Muscle layer of colon (tissue), 2 donors: Measurements from ENCODE around the gene ADSS1.
A peak's percentile ranks its signal among the peaks of the same experiment; 100 is the strongest.

Experiments used
- H3K27ac ChIP-seq: one replicate; pipeline ENCODE4 v1.7.0; 2013; ENCODE audit warnings: low read depth, mild to moderate bottlenecking, low read length, moderate library complexity
- H3K27me3 ChIP-seq, 2 donors: one replicate each; pipeline ENCODE4 v1.7.0; 2013; ENCODE audit warnings: low read length in 2 of 2, mild to moderate bottlenecking in 2 of 2; ENCODE audit not compliant: insufficient read depth in 2 of 2, control insufficient read depth in 1 of 2
- H3K36me3 ChIP-seq: one replicate; pipeline ENCODE4 v1.7.0; 2013; ENCODE audit warnings: mild to moderate bottlenecking, low read length; ENCODE audit not compliant: insufficient read depth
- H3K4me1 ChIP-seq: one replicate; pipeline ENCODE4 v1.7.0; 2013; ENCODE audit warnings: mild to moderate bottlenecking, low read length; ENCODE audit not compliant: insufficient read depth
- H3K4me3 ChIP-seq, 2 donors: one replicate each; pipeline ENCODE4 v1.7.0; 2013; ENCODE audit warnings: low read length in 2 of 2, low read depth in 1 of 2, mild to moderate bottlenecking in 1 of 2, moderate library complexity in 1 of 2
- H3K9ac ChIP-seq: one replicate; pipeline ENCODE4 v1.7.0; 2013; ENCODE audit warnings: low read length
- H3K9me3 ChIP-seq: one replicate; pipeline ENCODE4 v1.7.0; 2013; ENCODE audit warnings: mild to moderate bottlenecking, low read length
- donor health status: abdominal sarcoma.
- donor health status: Adenocarcinoma of cecum.

The ADSS1 gene

GRCh38 chr14:104779776-104780512 is 55.9 kb downstream of the ADSS1 start:
- Histone ChIP-seq H3K9me3 (no peaks in the 10 kb centered on the region), H3K27me3 (no peaks in the 10 kb centered on the region), H3K27ac (no peak overlapping the region), H3K36me3 (no peaks in the 10 kb centered on the region), H3K4me3 (no peak overlapping the region), H3K4me1 (no peaks in the 10 kb centered on the region), H3K9ac (no peak overlapping the region)

GRCh38 chr14:104780513-104781030 is 56.5 kb downstream of the ADSS1 start:
- no peaks in the 10 kb centered on the region for H3K9me3 ChIP-seq
- no peak overlapping the region for H3K27ac ChIP-seq
- H3K27me3 ChIP-seq, result no peaks in the 10 kb centered on the region
- H3K4me3 ChIP-seq, result no peak overlapping the region
- H3K36me3 ChIP-seq, result no peaks in the 10 kb centered on the region
- H3K4me1 ChIP-seq, result peaks cover 5% of the 10 kb centered on the region
- no peak overlapping the region for H3K9ac ChIP-seq

DNA sequence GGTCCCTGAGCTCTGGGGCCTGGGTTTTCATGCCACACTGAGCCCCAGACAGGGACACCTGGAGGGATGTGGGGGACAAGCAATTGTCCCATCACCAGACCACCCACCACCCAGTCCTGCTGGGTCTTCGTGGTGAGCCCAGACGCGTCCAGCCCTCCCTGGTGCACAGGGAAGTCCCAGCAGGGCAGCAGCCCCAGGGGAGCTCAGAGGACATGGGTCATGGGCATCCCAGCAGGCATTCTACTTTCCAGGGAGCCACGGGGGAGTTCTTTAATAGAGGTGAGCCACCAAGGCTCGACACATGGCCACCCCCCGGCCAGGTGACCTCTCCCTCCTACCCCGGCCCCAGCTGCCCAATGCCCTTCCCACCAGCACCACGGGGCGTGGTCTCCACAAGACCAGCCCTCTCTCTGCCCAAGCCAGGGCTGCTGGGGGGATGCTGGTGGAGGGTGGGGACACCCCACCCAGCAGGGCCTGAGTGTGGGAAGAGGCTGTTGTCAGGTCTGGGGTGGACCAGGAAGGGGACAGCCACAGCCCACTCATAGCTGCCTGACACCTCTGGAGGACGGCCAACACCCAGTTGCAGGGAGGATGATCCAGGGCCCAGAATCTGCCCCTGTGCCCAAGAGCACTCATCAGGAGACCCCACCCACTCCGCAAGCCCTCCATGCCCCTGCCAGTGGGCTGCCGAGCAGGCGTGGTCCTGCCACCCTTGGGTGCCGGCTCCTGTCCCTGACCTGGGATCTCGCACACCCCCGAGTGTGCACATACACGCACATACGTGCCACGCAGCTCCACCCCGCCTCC is 57.4 kb downstream of the ADSS1 start:
- no peaks in the 10 kb centered on the region for H3K9me3 ChIP-seq
- no peak overlapping the region for H3K9ac ChIP-seq
- no peak overlapping the region for H3K27ac ChIP-seq
- H3K27me3 ChIP-seq, result no peaks in the 10 kb centered on the region
- H3K4me3 ChIP-seq, result no peak overlapping the region
- H3K4me1 ChIP-seq, result peaks cover 7% of the 10 kb centered on the region
- H3K36me3 ChIP-seq, result no peaks in the 10 kb centered on the region

DNA sequence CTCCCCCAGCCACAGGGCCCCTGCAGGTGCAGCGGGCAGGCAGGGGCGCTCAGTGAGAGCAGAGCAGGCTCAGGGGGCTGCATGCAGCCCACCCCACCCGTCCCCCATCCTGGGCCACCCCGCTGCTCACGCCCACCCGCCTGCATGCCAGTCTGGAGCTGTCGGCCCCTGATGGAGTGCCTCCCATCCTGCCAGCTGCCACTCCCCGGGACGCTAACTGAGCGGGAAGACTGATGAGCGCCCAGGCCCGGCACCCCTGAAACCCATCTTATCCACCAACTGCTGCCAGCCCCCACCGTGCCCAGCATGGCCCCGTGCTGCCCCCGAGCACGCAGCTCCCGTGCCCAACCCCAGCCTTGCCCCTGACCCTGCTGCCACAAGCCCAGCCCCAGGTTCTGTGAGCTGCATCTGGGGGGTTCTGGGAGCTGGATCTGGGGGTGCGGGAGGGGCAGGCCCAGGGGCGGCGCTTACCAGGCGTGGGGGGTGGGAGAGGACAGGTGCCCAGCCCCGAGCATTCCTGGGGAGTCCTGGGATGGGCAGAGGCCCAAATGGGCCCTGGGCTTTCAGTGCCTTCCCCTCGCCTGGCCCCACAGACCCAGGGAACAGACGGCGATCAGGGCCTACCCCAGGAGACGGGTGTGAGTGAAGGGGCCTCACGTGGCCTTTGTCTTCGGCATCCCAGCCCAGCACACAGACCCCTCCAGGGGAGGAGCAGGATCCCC is 58.2 kb downstream of the ADSS1 start:
- peaks cover 7% of the 10 kb centered on the region for H3K4me1 ChIP-seq
- no peak overlapping the region for H3K9ac ChIP-seq
- H3K9me3 ChIP-seq, result no peaks in the 10 kb centered on the region
- no peaks in the 10 kb centered on the region for H3K27me3 ChIP-seq
- no peak overlapping the region for H3K27ac ChIP-seq
- no peaks in the 10 kb centered on the region for H3K36me3 ChIP-seq
- H3K4me3 ChIP-seq, result no peak overlapping the region

- Histone ChIP-seq H3K27ac (no peak overlapping the region), H3K9me3 (no peaks in the 10 kb centered on the region), H3K36me3 (no peaks in the 10 kb centered on the region), H3K4me1 (peaks cover 7% of the 10 kb centered on the region), H3K9ac (no peak overlapping the region), H3K4me3 (no peak overlapping the region), H3K27me3 (no peaks in the 10 kb centered on the region)
These were observed 58.7 kb downstream of the ADSS1 start for GRCh38 chr14:104782808-104783139.

GRCh38 chr14:104783484-104784217 is 59.6 kb downstream of the ADSS1 start:
- Histone ChIP-seq H3K9me3 (no peaks in the 10 kb centered on the region), H3K36me3 (no peaks in the 10 kb centered on the region), H3K27ac (no peak overlapping the region), H3K9ac (no peak overlapping the region), H3K27me3 (no peaks in the 10 kb centered on the region), H3K4me1 (peaks cover 7% of the 10 kb centered on the region), H3K4me3 (no peak overlapping the region)

DNA sequence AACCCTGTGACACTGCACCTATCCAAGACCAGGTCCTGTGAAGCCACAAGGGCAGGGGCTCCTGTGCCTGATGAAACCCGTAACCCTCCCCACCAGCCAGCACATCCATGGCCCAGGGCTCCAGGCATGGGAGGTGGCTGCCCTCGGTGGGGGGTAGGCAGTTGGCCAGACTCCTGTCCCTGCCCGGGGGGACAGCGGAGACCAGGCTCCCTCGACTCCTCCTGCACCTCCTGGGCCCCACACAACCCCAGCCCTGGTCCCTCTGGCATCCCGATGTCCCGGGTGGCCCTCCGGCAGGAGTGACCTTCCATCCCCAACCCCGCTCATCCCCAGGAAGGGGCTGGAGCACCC is 60.2 kb downstream of the ADSS1 start:
- H3K36me3 ChIP-seq, result no peaks in the 10 kb centered on the region
- H3K9ac ChIP-seq, result no peak overlapping the region
- no peaks in the 10 kb centered on the region for H3K27me3 ChIP-seq
- H3K27ac ChIP-seq, result peak overlapping the region; percentile 3
- H3K4me1 ChIP-seq, result peaks cover 7% of the 10 kb centered on the region
- H3K9me3 ChIP-seq, result no peaks in the 10 kb centered on the region
- no peak overlapping the region for H3K4me3 ChIP-seq

- Histone ChIP-seq H3K9ac (no peak overlapping the region), H3K36me3 (no peaks in the 10 kb centered on the region)
These were observed 61.0 kb downstream of the ADSS1 start for GRCh38 chr14:104784846-104785707.

GRCh38 chr14:104785708-104786080 is 61.7 kb downstream of the ADSS1 start:
- Histone ChIP-seq H3K36me3 (no peaks in the 10 kb centered on the region), H3K4me1 (peaks cover 7% of the 10 kb centered on the region), H3K27me3 (no peaks in the 10 kb centered on the region), H3K9me3 (no peaks in the 10 kb centered on the region), H3K9ac (no peak overlapping the region), H3K27ac (no peak overlapping the region), H3K4me3 (no peak overlapping the region)

More at GRCh38 chr14:104784846-104785707, 61.0 kb downstream of the ADSS1 start:
- no peak overlapping the region for H3K4me3 ChIP-seq
- H3K4me1 ChIP-seq, result peaks cover 7% of the 10 kb centered on the region
- H3K27me3 ChIP-seq, result no peaks in the 10 kb centered on the region
- H3K27ac ChIP-seq, result peak overlapping the region; percentile 3
- H3K9me3 ChIP-seq, result no peaks in the 10 kb centered on the region

DNA sequence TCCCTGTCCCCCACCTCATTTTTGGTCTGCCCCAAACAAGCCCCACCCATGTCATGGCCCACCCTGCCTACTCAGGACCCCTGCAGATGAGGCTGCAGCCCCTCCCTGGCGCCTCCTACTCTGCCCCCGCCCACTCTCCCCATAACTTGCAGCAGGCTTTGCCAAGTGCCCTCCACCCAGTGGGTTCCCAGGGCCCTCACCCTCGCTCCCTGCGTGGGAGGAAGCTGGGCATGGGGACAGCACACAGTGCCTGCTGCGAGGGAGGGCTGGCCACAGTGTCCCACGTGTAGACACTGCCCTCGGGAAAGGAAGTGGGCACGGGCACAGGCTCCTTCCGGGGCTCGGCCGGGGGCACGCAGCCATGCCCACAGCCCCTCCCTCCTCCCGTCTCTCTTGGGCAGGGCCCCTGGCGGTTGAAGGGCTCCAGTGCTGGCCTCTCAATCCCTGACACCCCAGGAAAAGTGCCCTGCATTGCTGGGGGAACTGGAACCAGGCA is 62.1 kb downstream of the ADSS1 start:
- peaks cover 7% of the 10 kb centered on the region for H3K4me1 ChIP-seq

More for the DNA sequence above, 62.1 kb downstream of the ADSS1 start:
- no peaks in the 10 kb centered on the region for H3K9me3 ChIP-seq
- H3K9ac ChIP-seq, result no peak overlapping the region
- no peak overlapping the region for H3K4me3 ChIP-seq
- H3K36me3 ChIP-seq, result no peaks in the 10 kb centered on the region
- no peaks in the 10 kb centered on the region for H3K27me3 ChIP-seq
- H3K27ac ChIP-seq, result no peak overlapping the region
